Measurements from ENCODE around the gene TNN.
A peak's percentile ranks its signal among the peaks of the same experiment; 100 is the strongest.

The TNN gene

GRCh38 chr1:175116210-175116798 lies 48.7 kb downstream of the TNN start:
- no peak for DNase-seq (ENCODE audit: low read depth, low spot score)

DNA sequence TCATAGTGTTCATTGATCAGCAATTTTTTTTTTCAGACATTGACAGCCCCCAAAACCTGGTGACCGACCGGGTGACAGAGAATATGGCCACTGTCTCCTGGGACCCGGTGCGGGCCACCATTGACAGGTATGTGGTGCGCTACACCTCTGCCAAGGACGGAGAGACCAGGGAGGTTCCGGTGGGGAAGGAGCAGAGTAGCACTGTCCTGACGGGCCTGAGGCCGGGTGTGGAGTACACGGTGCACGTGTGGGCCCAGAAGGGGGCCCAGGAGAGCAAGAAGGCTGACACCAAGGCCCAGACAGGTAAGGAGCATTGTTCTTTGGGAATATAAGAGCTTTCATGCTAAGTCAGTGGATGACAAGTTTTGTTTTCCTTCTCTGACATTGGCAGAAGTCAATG lies 49.3 kb downstream of the TNN start:
- no peak for DNase-seq (ENCODE audit: low read depth, low spot score)

DNA sequence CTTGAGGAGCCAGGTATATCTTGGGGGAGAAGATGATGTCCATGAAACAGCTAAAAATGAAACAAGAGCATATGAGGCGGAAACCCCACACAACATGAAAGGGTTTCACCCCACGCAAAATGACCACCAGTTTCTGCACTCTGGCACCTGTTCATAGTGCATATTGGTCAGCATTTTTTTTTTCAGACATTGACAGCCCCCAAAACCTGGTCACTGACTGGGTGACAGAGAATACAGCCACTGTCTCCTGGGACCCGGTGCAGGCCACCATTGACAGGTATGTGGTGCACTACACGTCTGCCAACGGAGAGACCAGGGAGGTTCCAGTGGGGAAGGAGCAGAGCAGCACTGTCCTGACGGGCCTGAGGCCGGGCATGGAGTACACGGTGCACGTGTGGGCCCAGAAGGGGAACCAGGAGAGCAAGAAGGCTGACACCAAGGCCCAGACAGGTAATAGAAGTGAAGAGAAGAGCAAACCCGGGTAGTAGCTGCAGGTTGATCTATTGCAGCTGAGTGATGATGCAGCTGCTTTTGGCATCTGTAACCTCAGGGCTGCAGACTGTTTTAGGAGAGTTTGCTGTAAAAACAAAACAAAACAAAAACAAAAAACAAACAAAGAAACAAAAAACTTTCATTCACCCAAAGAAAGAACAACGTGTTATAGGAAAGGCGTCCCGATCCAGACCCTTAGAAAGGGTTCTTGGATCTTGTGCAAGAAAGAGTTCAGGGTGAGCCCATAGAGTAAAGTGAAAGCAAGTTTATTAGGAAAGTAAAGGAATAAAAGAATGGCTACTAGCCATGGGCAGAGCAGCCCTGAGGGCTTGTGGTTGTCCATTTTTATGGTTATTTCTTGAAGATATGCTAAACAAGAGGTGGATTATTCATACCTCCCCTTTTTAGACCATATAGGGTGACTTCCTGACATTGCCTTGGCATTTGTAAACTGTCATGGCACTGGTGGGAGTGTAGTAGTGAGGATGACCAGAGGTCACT lies 51.0 kb downstream of the TNN start:
- DNase-seq (ENCODE audit: low read depth, low spot score) = no peak

DNA sequence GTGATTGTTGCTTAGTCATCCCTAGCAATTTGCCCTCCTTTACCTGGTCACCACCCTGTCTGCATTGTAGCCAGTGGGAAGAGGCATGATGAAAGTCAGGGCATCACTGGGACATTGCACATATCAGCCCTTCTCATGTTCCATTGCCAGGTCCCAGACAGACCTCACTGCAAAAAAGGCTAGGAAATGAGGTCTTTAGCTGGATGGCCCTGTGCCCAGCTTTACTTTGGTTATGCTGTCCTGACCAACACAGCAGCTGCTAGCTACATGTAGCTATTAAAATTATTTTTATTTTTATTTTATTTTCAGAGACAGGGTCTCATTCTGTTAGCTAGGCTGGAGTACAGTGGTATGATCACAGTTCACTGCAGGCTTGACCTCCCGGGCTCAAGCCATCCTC lies 52.9 kb downstream of the TNN start:
- no peak for DNase-seq (ENCODE audit: low read depth, low spot score)

- no peak for DNase-seq (ENCODE audit: low read depth, low spot score)
Measured at GRCh38 chr1:175124861-175125260, 57.2 kb downstream of the TNN start.

GRCh38 chr1:175126347-175126746 lies 58.7 kb downstream of the TNN start:
- no peak for DNase-seq (ENCODE audit: low read depth, low spot score)

DNA sequence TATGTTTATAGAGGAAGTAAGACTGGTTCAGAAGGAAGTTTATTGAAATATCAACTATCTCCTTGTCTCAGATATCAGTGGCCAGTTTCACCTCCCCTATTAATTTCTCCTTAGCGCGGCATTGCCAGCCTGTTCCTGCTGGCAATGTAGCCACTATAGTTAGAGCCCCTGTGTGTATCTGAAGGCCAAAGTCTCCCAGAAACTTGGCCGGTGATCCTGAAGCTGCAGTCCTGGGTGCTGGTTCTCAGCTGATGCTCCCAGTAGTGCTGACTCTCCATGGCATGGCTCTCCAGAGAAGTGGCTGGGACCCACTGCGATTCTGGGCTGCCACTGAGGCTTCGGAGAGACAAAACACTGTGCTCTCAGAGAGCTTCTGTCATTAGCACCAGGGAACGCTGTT lies 59.9 kb downstream of the TNN start:
- DNase-seq (ENCODE audit: low read depth, low spot score) = no peak

GRCh38 chr1:175128523-175128922 lies 60.9 kb downstream of the TNN start:
- DNase-seq (ENCODE audit: low read depth, low spot score) = no peak

DNA sequence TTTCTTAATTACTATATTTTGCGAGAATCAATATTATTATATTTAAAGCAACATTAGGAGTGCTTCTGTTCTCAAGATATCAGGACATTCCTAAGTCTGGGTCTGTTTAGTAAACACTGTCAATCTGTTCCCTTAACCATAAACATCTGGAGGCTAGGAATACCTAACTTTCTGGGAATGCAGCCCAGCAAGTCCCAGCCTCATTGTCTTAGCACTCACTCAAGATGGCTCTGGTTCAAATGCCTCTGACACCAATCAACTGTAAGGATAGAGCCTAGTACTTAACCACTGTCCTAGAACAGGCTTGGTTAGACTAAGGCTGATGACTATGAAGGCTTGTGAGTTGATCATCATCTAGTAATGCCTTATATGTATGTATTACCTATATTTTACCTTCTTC lies 61.5 kb downstream of the TNN start:
- no peak for DNase-seq (ENCODE audit: low read depth, low spot score)

DNA sequence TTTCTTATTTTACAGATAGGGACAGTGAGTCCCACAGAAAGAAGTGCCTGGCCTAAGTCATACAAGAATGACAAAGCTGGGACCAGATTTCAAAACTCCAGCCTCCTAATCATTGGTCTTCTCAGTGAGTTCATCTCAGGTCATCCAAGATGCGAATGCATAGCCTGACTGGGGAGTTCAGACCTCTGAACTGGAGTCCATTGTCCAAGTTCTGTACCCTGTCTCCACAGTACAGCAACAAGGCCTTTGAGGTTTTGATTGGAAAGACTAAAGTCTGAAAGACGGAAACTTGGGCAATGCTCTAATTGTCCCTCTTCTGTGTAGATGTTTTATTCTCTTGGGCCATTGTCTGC lies 62.0 kb downstream of the TNN start:
- DNase-seq (ENCODE audit: low read depth, low spot score) = no peak

GRCh38 chr1:175129997-175130648 lies 62.5 kb downstream of the TNN start:
- no peak for DNase-seq (ENCODE audit: low read depth, low spot score)

GRCh38 chr1:175130649-175131045 lies 63.0 kb downstream of the TNN start:
- no peak for DNase-seq (ENCODE audit: low read depth, low spot score)

DNA sequence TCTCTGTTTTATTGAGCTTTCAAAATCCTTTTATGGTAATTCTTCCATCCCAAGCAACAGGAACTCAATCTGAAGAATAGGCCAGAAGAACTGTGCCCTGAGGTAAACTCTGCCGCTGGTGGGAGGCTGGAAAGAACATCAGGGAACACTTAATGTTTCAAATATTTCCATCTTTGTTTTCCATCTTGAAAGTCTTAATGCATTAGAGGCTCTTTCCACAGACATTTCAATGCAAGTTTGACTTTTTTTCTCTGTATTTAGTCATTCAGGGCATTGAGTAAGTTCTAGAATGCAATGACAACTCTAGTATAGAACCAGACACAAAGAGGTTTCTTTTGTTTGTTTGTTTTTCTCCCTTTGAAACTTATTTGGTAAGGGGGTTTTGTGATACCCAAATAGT lies 63.5 kb downstream of the TNN start:
- no peak for DNase-seq (ENCODE audit: low read depth, low spot score)

DNA sequence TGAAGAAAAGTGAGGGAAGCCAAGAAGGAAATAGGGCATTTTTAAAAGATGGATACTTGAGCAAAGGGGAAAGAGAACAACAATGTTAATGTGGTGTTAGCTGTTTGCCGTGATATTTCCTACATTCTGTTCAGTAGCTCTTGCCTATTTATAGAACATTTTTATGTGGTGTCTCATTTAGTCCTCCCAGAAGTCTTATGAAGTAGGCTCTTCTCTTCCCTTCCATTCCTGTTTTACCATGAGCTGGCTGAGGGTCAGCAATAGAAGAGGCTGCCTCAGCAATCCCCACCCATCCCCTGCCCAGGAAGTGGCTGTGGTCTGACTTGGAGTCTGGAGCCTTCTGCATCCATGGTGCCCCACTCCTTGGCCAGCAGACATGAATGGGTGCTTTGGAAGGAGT lies 64.8 kb downstream of the TNN start:
- no peak for DNase-seq (ENCODE audit: low read depth, low spot score)

DNA sequence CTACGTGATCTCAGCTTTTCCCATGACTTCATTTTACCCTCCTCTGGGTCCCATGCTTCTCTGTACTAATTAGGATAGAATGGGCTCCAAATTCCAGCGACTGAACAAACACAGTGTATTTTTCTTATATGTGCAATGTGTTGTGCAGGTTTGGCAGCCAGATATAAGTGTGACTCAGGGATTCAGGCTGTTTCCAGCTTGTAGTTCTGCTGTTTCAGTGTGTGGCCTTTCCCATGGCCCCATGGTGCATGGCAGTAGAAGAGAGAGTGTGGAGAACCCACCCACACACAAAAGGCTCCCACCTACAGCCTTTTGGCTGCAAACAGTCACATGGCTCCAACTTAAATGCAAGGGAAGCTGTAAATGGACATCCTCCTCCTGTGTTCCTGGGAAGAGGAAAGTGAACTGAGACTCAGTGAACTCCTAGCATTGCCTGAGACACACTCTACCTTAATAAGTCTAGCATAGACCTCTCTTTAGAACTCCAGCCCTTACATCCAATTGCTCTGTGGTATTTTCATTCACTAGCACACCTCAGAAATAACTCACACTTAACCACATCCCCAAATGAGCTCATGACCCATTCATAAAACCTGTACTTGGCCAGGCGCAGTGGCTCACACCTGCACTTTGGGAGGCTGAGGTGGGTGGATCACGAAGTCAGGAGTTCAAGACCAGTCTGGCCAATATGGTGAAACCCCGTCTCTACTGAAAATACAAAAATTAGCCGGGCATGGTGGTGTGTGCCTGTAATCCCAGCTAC lies 66.2 kb downstream of the TNN start:
- DNase-seq (ENCODE audit: low read depth, low spot score) = no peak

DNA sequence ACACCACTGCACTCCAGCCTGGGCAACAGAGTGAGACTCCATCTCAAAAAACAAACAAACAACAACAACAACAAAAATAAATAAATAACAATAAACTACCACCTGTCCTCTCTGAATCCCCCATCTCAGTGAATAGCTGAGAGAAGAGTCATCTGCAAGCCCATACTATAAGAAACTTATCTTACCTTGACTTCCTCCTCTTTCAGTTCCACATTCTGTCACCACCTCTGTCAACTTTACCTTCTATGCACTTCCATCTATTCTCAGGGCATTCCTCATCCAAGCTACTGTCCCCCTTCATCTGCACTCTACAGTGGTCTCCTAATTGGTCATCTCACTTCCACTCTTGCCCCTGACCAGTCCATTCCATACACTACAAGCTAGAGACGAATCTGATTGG lies 66.9 kb downstream of the TNN start:
- no peak for DNase-seq (ENCODE audit: low read depth, low spot score)

DNA sequence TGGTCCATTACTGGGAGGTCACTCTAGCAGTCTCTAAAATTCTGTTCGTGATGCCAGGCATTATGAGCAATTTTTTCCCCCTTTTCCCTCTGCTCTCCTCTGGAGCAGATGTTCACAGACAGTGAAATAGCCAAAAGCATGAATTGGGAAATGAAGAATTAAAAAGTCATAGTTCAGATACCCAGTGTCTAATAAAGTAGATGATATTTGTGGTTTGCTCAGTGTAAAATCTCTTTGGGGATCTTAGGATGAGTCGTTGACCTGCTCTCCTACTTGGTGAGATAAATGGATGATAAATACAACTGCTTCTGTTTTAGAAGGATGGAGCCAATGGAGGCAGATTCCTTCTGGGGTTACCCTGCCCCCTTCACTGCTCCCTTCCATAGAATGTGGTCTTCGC lies 68.6 kb downstream of the TNN start:
- DNase-seq (ENCODE audit: low read depth, low spot score) = no peak

DNA sequence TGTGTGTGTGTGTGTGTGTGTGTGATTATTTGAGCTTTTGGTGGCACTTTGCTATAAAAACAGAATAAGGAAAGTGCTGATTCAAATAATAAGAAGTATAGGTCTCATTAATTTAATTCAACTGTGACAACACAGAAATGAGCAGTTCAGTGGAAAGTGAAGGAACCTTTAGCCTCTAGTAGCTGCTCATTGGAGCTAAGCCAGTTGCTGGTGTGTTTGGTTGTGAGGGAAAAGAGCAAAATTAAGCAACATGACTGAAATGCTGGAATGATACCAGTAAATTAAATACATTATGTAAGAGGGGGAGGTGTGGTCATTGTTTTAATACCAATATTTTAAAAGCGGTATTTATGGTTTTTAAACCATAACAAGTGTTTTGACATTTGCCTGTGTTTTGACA lies 69.7 kb downstream of the TNN start:
- no peak for DNase-seq (ENCODE audit: low read depth, low spot score)

DNA sequence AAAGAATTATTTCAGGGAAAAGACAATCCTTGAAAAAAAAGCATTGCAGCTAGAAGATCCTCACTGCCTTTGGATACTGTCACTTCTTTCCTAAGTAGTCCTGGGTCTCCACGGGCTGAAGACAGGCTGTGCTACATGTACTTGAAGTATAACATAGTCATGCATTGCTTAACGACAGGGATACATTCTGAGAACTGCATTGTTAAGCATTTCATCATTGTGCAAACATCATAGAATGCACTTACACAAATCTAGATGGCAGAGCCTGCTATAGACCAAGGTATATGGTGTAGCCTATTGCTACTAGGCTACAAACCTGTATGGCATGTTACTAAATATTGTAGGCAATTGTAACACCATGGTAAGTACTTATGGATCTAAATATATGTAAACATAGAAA lies 70.9 kb downstream of the TNN start:
- DNase-seq (ENCODE audit: low read depth, low spot score) = no peak

- DNase-seq (ENCODE audit: low read depth, low spot score) = no peak
Measured at GRCh38 chr1:175145899-175146528, 78.4 kb downstream of the TNN start.

- DNase-seq (ENCODE audit: low read depth, low spot score) = peak; percentile 31
Measured at GRCh38 chr1:175146529-175147213, 79.0 kb downstream of the TNN start.
